GDM1 (cell line): ENCODE results near the gene THSD7B.
"Not testable (repeated sequence)": the region's sequence is repeated elsewhere in the genome, so short reads cannot be mapped to it uniquely, and the experiment has no call there.

Experiments used
- DNase-seq: peaks from one replicate; lab custom pipeline; 2025; lab: John Stamatoyannopoulos, UW

THSD7B gene

DNA sequence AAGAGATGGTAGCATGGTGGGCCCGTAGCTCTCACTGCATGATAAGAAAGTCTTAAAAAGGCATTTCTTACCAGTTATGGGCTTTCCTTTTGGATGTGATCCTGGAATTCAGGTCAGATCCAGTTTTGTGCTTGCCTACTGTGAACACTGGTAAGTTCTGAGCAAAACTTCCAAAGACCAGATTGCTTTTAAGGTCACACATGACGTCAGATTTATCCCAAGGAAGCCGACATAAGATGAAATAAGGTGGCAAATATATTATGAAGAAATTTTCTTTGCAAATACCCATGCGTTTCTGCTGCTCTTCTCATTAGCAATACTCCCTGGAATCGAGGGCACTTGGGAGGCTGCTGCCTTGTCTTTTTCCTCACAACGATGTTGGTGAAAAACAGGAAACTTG is 782.5 kb downstream of the THSD7B start:
- DNase-seq, result no peak

DNA sequence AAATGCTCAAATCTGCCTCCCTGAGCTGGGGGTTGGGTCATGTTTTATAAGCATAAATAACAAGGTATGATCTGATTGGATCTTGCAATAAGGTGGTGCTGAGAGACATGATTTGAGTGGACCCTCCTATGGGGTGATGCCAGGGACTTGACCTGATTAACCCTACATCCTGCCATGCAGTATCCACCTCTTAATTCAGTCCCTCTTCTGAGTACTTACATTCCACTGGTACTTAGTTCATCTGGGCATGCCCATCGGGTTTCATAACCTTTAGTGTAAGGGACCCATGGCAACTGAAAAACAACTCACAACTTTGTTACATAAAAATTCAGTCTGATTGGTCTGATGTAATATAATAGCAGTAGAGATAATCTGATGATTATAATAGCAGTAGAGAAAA is 801.0 kb downstream of the THSD7B start:
- no peak for DNase-seq

DNA sequence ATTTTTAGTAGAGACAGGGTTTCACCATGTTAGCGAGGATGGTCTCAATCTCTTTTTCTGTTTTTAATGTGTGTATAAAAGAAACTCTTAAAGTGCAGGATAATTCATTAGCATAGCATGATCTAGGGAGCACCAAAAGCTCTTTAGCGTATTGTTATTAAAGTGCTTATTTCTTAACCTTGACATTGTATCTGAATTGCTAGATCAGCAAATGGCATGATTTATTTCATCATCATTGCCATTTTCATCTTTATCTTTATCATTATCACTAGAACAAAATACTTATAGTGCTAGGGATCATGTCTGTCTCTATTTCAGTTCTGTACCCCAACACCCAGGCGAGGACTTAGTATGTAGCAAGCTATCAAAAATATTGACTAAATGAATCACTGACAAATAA is 805.1 kb downstream of the THSD7B start:
- no peak for DNase-seq

DNA sequence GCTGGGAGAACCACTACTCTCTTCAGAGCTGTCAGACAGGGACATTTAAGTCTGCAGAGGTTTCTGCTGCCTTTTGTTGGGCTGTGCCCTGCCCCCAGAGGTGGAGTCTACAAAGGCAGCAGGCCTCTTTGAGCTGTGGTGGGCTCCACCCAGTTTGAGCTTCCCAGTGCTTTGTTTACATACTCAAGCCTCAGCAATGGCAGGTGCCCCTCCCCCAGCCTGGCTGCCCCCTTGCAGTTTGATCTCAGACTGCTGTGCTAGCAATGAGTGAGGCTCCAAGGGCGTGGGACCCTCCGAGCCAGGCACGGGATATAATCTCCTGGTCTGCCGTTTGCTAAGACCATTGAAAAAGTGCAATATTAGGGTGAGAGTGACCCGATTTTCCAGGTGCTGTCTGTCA is 822.5 kb downstream of the THSD7B start:
- DNase-seq, result not testable (repeated sequence)

DNA sequence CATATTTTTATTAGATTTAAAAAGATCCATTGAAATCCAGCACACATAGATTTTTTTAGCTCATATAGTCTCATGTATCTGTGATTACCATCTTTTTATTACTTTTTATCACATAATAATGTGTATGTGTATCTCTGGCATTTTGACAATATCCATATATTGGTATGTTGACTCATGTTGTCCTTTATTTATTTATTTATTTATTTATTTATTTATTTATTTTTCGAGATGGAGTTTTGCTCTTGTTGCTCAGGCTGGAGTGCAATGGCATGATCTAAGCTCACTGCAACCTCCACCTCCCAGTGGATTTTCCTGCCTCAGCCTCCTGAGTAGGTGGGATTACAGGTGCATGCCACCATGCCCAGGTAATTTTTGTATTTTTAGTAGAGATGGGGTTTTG is 823.2 kb downstream of the THSD7B start:
- DNase-seq, result not testable (repeated sequence)

DNA sequence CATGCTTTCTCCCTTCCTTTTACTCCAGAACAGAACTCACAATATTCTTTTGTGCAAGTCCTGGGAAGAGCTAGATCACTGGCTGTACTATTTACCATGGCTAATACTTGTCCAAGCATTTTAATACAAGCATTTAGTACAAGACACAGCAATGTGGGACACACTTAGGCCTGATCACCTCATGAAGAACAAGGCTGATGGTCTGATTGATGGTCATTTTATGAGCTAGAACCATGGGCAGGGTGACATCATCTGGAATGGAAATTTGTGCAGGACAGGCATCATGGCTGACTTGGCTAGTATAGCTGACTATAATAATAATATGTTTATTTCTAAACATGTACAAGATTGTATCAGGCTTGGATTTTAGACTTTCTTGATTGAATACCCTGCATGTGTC is 824.8 kb downstream of the THSD7B start:
- DNase-seq, result no peak

DNA sequence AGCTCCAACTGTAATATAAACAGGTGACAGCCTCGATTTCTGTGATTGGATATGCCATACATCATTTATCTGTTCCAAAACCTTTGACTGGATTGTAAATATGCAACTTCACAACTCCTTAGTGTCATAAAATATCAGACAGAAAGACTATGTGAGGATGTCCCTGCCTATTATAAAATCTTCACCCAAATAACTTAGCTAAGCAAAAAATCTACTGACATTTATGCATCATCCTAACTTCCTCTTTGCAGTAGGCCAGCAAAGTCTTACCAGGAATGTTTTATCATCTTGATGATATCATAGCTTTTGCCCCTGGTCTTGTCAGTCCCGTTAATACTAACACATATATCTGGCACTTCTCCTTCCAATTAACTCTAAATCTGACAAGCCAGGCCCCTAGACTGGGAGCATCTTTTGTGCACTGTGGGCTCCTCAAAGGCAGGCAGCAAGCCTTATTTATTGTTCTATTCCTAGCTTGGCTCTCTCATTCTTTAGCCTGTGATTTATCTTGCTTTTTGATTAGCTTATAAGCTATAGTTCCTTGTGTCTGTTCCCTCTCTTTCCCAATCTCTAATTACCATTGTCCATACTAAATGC is 842.5 kb downstream of the THSD7B start:
- no peak for DNase-seq

DNA sequence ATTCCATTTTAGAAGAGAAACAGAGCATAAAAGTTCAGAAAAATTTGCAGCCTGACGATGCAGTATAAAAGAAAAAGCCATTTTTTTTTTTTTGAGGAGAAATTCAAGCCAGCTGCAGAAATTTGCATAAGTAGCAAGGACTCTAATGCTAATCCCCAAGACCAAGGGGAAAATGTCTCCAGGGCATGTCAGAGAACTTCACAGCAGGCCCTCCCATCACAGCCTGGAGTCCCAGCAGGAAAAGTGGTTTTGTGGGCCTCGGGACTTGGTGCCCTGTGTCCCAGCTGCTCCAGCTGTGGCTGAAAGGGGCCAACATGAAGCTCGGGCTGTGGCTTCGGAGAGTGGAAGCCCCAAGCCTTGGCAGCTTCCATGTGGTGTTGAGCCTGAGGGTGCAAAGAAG is 873.6 kb downstream of the THSD7B start:
- no peak for DNase-seq

DNA sequence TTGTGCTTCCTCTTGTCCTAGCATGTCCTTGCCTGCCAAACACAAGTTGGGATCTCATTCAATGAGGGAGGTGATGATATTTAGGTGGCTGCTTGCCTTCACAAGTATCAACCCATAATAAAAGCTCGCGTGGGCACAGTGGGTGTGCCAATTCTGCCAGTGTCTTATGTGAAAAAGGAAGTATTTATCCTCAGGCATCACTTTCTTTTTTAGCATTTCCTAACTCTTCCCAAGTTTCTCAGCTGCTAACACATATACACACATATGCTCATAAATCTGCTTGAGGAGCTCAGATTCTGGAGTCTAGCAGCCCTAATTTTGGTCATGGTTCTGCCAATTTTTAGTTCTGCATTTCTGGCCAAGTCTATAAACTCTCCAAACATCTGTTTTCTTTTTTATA is 879.4 kb downstream of the THSD7B start:
- DNase-seq, result no peak

DNA sequence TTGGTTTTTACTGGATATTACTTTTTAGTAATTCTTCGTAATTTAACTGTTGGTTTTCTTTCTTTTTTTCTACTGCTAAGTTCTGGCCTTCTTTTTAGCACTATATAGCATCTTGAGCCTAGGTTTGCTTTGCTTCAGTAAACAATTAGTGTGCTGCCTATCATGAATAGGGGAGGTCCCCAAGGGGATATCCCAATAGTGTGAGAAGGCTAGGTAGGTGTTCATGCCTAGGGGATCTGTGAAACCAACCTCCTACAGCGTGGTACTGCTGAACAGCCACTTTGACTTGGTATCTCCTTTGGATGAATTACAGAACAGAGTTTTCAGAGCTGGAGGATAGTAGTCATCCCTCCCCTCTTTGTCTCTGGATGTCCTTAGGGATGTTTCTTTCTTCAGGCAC is 888.7 kb downstream of the THSD7B start:
- no peak for DNase-seq

DNA sequence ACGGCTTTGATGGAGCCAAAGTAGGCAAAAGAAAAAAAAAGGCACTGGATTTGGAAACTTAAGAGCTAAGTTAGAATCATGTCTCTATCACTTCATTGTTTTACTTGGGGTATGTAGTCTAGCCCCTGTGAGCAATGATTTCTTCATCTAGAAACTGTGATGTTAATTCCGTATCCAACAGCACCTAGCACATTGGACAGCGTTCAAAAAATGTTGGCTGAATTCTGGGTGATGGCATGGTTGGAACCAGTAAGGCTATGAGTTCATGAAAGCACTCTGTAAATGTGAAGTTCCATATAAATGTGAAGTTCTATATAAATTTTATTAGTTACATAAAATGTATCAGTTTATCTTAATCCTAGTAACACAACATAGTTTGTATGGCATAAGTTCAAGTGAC is 890.5 kb downstream of the THSD7B start:
- DNase-seq, result no peak

DNA sequence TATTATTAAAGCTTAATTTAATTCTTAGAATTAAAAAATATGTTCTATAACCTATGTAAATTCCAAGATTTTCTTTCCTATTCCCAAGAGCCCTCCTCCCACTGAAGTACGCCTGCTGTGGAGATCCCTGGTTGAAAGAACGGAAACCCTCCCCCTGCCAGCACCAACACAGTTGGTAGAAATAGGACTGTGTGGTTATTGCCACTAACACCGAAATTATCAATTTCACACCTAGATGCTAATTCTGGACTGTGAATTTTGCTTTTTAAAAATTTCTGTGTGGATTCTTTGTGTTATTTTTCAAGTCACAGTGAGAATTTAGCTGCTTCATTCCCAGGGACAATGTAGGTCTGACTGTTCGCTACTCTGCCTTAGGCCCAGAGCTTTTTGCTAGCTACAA is 893.1 kb downstream of the THSD7B start:
- no peak for DNase-seq

DNA sequence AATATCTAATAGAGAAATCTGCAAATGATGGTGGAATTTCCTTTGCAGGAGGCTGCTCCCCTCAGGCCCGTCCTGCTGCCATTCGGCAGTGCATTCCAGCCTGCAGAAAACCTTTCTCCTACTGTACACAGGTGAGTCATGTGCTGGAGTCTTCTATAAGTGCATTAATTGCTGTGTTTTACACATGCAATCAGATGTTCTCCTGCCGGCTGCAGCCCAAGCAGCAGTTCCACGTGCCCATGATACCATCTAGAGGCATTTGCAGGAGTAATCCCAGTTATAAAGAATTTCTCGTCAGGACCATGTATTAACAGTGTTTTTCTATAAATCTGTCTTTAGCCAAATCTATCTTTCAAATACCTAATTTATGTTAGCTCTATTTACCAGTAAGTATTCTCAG is 894.3 kb downstream of the THSD7B start:
- DNase-seq, result no peak

DNA sequence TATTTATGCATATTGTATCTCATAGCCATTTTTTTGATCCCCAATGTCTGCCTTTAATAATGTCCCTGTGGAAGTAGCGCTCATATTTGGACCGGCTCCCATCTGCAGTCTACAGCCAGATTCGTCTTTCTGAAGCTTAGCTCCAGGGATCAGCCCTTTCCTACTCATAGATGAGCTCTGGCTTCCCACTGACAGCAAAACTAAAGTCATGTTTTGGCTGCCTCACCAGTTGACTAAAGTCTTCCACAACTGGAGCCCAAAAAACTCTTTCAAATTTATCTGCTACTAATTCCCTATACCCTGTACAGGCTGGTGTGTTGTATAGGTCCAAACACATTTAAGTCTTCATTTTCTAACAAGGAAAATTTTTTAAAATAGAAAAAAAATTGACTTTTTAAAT is 904.8 kb downstream of the THSD7B start:
- DNase-seq, result no peak

DNA sequence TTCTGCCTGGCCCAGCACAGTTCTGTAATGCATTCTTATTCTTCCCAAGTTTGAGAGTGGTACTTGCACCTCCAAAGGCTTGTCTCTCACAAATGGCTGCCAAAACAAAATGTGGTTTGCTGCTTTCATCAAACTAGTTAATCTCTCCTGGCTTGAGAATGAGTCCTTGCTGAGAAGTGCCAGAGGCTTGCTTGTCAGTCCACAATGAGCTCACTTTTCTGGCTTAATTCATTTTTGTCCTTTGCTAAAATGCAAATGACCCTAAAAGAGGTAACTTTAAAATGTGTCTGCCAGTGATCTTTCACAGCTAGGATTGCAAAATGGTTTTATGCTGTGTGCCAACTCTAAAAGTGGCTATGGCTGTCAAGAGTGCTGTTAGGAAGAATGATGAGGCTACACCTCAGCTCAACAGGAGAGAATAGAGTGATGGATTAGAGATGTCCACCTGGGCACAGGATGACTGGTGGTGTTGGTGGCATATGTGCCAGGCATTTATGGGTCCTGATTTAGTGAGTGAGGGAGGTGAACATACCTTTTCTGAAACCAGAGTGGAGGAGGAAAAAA is 907.7 kb downstream of the THSD7B start:
- no peak for DNase-seq

DNA sequence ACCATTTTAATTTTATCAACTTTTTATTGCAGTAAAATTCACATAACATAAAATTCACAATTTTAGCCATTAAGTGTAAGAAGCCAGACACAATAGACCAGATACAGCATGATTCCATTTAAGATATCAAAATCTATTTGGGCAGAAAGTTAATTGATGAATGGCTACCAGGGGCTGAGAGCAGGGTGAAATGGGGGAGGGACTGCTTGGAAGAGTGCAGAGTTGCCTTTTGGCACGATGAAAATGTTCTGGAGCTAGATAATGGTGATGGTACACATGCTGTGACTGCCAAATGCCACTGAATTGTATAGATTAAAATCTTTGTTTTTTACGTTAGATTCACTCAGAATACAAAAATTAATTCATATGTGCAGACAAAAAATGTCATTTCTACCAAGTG is 909.6 kb downstream of the THSD7B start:
- no peak for DNase-seq

DNA sequence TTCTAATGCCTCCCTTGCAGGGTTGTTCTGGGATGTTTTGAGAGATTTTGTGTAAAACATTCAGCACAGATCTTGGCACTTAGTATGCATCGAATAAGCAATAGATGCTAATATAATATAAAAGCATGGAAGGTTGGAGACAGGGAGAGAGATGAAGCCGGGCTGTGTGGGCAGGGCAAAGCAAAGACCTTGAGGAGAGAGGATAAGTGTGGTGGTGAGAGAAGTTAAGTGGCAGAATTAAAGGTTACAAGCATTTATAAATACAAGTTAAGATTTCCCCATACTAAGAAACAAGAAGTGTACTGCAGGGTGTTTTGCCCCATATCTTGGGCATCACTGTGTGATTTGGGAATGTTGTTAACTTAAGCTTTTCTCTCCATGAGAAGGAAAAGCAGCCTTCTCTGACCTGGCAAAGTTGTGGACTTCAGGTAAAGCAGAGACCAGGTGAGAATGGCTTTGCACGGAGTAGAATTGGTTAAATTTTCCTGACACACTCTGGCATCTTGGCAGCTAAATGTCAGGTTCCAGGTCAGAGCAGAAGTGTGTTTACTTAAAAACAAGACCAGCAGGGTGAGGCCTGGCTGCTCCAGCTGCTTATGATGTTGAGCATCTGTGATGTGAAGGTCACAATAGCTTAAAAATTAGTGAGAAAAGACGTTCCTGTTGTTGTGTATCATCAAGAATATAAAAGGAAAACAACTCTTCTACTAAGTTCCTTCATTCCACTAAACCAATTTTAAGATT is 910.4 kb downstream of the THSD7B start:
- DNase-seq, result no peak

DNA sequence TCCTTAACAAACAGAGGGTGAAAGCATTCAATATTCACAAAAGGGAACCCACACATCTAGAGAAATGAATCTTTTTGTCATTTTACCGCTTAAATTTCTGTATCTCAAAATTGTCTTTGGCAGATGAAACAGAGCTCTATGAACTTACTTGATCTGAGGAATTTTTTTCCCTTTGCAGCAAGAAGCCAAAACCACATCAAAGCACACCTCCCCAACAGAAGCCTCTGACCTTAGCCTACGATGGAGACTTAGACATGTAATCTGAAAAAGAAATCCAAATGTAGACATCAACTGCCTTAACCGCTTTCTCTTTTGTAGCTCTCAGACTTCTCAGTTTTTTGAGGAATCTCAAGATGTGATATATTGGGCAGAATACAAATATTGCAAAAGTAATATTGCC is 911.0 kb downstream of the THSD7B start:
- DNase-seq, result no peak

DNA sequence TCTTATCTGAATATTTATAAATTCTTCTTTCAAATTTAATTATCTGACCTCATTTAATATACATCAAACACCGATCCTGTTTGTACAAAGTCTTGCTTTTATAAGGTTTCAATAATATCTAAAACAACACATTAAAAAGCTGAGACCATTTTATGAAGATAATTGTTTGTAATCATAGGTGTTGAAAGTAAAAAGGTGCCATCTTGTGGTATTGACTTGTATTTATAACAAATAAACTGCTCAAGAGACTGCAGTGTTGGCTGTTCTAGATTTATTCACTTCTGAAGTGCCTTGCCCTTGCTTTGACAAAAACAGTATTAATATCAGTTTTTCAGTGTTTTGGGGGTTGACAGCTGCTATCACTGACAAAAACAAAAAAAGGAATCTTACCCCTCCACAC is 912.1 kb downstream of the THSD7B start:
- no peak for DNase-seq

DNA sequence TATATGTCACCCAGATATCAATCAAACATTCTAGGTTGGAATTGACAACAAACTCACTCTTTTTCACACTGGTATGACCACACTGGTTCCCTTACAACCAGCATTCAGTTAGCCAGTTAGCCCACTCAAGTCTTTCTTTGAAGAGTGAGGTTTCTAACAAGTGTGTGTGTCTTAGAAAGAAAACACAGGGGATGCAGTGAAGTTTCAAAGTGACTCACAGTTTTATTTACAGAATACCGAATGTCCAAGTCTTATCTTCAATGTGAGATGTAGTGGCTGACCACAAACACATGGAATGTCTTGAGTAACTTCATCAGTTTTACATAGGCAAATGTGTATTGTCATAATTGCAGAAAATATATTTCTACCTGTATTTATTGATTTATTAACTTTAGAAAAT is 924.2 kb downstream of the THSD7B start:
- no peak for DNase-seq

DNA sequence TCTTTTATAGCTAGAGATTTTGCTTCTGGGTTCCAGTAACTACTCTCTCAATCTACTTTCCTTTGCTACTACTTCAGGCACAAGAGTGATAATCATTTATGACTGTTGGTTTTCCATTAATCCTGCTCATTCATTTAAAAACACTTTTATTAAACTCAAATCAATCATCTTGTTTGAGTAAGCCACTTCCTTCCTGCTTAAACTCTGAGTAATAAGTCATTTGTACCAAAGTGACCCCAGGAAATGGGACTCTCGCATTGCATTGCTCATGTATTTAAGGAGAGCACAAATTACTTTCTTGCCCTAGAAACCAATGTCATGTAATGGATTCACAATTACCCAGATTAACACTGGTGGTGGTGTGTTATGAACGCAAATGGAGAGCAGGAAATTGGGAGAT is 928.2 kb downstream of the THSD7B start:
- no peak for DNase-seq

DNA sequence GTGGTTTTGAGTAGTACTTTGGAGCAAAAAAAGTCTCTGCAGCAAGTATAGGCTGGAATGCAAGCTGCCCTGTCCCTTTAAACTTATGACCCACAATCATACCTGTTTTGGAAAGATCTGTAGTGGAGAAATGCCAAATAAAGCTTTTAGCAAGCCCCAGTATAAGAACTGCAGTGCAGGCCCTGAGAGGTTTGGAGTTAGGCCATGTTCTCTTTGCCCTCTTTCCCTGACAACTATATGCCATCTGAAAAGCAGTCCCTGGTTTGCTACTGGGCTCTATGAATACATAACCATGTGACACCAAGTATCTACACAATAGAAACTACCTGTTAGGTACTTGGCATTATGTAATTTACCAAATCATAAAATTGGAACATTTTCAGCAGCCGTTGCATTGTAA is 931.6 kb downstream of the THSD7B start:
- DNase-seq, result peak; percentile 0

DNA sequence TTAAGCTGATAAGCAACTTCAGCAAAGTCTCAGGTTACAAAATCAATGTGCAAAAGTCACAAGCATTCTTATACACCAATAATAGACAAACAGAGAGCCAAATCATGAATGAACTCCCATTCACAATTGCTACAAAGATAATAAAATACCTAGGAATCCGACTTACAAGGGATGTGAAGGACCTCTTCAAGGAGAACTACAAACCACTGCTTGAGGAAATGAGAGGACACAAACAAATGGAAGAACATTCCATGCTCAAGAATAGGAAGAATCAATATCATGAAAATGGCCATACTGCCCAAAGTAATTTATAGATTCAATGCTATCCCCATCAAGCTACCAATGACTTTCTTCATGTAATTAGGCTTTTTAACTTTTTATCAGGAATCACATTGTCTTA is 934.9 kb downstream of the THSD7B start:
- not testable (repeated sequence) for DNase-seq

DNA sequence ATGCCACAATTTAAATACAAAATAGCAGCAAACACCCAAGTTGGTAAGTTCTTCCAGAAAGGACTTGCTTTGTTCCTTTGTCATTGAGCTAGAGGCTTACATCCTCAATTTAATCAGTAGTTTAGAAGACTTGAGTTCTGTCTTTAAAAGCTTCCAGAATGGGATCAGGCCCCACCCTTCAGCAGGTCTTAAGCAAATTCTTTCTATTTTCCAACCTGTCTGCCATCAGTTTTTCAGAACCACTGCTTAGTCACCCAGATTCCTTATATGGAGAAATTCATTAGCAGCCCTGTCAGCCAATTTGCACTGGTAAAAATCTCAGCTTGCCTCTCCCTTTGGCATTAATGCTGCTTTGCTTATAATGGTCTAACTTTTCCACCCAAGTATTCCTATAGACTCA is 935.3 kb downstream of the THSD7B start:
- no peak for DNase-seq
